ENCODE results near the gene EFNB2.

DNA sequence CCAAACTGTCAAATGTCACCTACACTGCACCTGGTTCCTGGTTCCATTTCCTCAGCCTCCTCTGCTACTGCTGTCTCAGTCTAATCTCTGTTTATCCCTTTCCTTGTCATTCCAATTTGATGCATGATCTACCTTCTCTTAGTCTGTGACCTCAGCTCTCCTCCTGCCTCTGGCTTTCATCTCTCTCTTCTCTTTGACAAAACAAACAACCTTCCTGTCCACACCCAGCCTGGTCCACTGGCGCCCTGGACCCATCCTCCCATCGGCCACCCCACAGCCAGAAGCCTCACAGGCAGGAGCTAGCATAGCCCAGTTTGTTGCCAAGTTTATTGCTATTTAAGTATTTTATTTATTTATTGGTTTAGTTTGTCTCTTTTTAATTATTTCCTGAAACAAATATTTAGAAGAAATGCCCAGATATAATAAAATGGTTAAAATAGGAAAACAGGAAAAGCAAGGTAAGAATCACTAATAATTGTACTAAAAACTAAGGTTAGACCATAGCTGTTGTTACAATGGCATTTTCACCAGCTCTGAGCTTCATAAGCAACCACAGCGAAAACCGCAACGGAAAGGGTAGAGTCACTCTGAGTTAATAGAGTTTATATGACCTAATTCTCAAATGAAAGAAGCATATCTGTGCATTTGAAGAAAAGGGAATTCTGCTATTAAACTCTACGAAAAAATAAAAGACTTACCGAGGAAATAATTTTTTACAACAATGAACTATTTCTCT is 68.6 kb downstream of the EFNB2 start:
- TF ChIP-seq, protein P1, sequence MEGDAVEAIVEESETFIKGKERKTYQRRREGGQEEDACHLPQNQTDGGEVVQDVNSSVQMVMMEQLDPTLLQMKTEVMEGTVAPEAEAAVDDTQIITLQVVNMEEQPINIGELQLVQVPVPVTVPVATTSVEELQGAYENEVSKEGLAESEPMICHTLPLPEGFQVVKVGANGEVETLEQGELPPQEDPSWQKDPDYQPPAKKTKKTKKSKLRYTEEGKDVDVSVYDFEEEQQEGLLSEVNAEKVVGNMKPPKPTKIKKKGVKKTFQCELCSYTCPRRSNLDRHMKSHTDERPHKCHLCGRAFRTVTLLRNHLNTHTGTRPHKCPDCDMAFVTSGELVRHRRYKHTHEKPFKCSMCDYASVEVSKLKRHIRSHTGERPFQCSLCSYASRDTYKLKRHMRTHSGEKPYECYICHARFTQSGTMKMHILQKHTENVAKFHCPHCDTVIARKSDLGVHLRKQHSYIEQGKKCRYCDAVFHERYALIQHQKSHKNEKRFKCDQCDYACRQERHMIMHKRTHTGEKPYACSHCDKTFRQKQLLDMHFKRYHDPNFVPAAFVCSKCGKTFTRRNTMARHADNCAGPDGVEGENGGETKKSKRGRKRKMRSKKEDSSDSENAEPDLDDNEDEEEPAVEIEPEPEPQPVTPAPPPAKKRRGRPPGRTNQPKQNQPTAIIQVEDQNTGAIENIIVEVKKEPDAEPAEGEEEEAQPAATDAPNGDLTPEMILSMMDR (IDR thresholded peaks at IDR 0.05 in 2 of 3, conservative IDR thresholded peaks at IDR 0.05 in 1 of 3; ENCODE audit: insufficient read depth in 2 of 3, low read depth in 1 of 3, low read length in 3 of 3) = no peak
- TF ChIP-seq SRF (CRISPR knock-in tag; IDR thresholded peaks at IDR 0.05) = no peak
- TF ChIP-seq RCOR1 (IDR thresholded peaks at IDR 0.05; ENCODE audit: borderline replicate concordance in 1 of 2, low read depth in 2 of 2, low read length in 2 of 2) = no peak

Data from K562 (cell line).